Measurements from ENCODE around the gene KLHL3.

The KLHL3 gene

DNA sequence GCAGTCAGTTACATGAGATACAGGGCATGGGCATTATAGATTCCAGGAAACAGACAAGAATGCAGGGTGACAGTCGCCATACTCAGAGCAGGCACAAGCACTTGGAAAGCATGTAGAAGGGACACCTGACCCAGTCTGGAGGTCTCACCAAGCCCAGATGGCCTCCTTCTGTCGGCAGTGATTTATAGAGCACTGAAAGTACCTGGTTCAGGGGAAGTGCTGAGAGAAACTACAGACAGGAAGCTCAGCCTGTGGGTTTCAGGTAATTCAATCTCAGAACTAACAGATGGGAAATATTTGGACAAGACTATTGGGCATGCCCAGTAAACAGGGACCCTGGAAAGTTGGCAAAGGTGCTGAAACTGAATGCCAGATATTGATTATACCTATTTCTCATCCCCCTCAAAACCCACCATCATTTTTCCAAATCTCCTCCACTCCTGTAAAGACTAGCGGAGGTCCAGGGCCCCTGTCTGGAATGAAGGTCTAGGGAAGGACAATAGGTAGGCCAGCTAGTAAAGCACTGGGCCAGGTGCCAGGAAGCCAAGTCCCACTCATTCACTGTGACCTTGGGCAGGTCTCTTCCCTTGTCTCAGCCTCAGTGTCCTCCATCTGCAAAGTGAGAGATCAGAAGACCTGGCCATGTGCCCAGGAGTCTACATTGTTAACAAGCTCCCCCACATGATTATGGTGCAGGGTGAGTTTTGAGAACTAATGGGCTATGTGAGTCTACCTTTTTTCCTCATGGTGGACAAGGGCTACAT, 26.9 kb downstream of the KLHL3 start:
- DNase-seq (ENCODE audit: low spot score): no peak

- no peak for DNase-seq (ENCODE audit: low spot score)
Measured at GRCh38 chr5:137708062-137708461, 27.8 kb downstream of the KLHL3 start.

DNA sequence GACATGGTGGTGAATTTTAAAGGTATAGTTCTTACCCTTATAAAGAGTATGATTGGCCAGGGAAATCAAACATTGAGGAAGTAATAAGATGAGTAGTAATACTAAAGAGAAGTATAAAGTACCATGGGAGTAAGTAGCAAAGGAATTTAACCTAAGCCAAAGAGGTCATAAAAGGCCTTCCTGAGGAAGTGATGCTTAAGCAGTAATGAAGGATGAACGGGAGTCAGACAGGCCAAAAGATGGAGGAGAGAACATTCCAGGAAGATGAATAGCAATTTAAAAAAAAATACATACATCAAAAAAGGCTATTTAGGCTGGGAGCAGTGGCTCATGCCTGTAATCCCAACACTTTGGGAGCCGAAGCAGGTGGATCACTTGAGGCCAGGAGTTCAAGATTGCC, 29.0 kb downstream of the KLHL3 start:
- DNase-seq (ENCODE audit: low spot score): no peak

- DNase-seq (ENCODE audit: low spot score): no peak
Measured at GRCh38 chr5:137705106-137705505, 30.8 kb downstream of the KLHL3 start.

DNA sequence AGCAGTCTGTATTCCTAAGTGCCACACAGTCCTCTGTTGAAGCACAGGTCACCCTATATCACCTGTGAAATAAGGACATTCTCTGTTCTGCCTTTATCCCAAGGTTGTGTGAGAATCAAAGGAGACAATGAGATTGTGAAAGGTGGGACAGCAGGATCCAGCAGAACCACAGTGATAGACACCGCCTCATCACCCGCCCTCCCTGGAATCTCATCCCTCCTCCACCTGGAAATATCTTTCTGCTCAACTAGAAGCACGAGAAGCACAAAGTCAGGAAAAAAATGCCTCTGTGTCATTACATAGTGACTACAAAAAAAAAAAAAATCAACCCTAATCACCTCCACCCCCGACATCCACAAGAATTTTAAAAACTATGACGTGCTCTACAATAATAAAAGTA, 32.3 kb downstream of the KLHL3 start:
- DNase-seq (ENCODE audit: low spot score): no peak

DNA sequence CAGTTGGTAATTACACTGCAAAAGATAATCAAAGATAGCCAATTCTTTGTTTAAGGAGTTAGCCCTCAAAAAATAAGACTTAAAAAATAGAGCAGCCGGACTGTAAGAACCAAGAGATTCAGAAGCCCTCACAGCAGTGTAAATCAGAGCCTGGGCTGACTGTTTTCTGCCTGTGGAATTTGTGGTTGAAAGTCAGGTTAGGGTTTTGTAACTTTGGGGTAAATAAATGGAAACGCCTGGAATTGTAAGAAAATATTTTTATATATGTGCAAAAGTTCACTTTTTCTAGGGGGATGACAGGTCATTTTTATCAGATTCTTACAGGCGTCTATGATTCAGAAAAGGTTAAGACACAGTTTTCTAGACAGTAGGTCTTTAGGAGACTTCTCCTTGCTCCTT, 35.6 kb downstream of the KLHL3 start:
- DNase-seq (ENCODE audit: low spot score): no peak

GRCh38 chr5:137699336-137700281, 36.3 kb downstream of the KLHL3 start:
- no peak for DNase-seq (ENCODE audit: low spot score)

- no peak for DNase-seq (ENCODE audit: low spot score)
Measured at GRCh38 chr5:137696481-137696880, 39.4 kb downstream of the KLHL3 start.

DNA sequence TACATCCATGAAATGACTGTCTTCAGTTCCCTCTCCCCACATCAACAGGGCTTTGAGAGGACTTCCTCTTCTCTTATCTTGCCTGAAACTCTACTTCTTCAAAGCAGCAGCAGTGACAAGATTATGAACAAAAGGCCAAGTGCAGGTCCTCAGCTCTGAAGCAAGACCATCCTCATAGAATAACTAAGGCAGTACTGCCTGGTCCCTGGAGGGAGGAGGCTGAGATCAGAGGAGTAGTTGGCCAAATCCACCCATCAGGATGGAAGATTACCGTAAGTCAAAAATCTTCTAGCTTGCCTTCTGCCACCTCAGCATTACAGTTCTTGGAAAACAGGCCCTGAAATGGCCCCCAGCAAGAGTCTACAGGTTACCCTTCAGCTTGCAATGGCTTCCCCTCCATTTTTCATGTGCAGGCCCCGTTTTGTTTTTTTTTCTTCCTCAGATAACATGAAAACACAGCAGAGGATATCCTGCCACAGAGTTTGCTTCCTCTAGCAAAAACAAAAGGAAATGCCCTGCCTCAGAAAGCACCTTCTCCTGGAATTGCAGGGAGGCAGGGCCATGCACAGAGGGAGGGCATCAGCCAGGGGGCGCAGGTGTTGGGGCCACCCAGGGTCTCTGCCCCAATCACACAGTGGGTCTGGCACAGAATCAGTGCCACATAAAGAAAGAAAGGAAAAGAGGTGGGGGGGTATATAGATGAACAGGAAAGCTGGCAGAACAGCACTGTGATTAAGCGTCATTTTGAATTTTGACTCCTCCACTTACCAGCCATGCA, 40.0 kb downstream of the KLHL3 start:
- no peak for DNase-seq (ENCODE audit: low spot score)

GRCh38 chr5:137693951-137694721, 41.8 kb downstream of the KLHL3 start:
- no peak for DNase-seq (ENCODE audit: low spot score)

GRCh38 chr5:137693307-137693950, 42.5 kb downstream of the KLHL3 start:
- no peak for DNase-seq (ENCODE audit: low spot score)

DNA sequence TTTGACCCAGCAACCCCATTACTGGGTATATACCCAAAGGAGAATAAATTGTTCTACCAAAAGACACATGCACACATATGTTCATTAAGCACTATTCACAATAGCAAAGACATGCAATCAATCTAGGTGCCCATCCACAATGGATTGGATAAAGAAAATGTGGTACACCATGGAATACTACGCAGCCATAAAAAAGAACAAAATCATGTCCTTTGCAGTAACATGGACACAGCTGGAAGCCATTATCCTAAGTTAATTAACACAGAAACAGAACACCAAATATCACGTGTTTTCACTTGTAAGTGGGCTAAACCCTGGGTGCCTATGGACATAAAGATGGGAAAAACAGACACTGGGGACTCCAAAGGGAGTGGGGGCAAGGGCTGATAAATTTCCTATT, 46.6 kb downstream of the KLHL3 start:
- DNase-seq (ENCODE audit: low spot score): no peak

DNA sequence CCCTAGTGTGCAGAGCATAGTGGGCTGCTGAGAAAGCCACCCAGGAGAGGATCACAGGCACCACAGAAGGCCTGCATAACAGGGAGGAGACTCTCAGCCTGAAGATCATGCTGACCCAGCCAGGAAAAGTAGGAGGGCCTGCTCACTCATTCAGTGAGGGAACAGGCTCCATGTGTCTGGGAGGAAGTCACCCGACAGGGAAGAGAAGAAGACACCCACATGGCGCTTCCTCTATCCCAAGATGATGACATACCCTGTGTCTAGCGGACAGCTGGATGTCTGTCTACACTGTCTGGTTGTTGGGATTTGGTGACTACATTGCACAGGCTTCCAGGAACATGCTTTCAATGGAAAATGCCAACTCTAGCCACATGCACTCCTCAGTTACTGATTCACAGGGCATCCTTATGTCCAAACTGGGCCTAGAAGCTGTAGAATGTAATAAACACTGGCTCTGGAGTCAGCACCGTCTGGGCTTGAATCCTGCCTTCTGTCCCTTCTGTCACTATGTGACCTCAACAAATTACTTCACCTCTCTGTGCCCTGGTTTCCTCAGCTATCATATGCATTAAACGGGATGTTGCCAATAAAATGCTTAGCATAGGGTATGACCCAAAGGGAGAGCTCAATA, 47.6 kb downstream of the KLHL3 start:
- no peak for DNase-seq (ENCODE audit: low spot score)

DNA sequence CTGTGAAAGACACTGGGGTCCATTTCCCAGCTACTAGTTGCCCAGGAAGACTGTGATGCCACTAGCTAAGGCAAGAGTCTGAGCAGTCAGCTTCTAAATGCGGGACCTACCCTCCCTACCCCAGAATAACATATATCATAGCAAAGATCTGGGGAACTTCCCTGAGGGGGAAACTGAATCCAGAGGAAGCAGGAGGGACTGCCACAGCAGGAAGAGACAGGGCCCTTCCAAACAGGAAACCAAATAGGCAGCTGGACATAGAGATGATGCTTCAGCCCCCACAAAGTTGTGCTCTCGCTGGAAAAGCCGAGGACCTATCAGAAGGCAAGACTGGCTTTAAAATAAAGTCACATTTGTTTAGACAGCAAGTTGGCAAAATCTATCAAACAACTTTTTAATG, 51.1 kb downstream of the KLHL3 start:
- DNase-seq (ENCODE audit: low spot score): no peak

DNA sequence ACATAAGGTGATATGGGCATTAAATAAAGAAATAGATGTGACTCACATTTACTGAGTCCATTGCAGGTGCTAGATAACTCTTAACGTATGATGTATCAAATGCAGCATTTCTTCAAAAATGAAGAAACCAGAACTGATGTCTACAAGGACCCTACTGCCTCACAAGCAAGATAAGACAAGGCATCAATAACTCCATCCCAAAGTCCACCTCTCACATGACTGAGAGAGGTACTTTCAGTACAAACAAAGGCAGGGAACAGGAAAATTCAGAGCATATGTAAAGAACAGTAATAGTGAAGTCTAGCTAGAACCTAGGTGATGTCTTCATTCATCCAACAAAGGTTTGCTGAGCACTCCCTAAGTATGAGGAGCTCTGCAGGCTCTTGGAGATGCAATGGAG, 54.7 kb downstream of the KLHL3 start:
- no peak for DNase-seq (ENCODE audit: low spot score)

- DNase-seq (ENCODE audit: low spot score): no peak
Measured at GRCh38 chr5:137679910-137680309, 56.0 kb downstream of the KLHL3 start.

DNA sequence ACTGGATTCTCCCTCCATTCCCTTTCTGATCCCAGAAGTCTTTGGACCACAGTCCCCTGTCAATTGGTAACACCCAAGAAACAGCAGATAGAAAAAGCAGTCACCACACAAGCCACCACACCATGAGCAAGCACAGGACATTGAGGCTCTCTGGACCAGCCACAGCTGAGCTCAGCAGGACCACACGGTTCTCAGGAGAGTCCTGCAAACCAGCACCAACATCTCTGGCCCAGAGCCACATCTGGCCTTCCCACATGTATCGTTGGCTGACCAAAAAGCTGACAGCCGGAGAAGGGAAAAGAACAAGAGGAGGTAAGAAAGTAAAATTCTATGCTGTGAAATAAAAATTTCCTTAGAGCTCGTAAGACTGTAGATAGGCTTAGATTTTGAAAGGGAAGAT, 56.7 kb downstream of the KLHL3 start:
- no peak for DNase-seq (ENCODE audit: low spot score)

DNA sequence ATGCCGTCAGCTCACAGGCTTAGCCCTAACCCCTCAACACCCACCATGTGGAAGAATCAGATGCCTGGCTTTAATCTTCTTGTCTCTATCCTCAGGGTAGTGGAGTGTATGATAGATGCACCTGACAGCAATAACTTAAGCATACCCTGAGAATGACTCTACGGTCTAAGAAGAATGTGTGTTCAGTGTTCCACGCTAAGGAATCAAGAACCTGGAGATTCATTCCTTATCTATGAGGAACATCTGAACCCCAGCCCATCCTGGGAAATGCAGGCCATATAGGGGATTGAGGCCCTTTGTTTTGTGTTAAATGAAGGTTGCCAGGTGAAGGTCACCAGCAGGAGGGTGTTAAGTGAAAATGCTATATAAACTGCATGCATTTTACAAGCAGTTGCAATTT, 63.0 kb downstream of the KLHL3 start:
- no peak for DNase-seq (ENCODE audit: low spot score)

DNA sequence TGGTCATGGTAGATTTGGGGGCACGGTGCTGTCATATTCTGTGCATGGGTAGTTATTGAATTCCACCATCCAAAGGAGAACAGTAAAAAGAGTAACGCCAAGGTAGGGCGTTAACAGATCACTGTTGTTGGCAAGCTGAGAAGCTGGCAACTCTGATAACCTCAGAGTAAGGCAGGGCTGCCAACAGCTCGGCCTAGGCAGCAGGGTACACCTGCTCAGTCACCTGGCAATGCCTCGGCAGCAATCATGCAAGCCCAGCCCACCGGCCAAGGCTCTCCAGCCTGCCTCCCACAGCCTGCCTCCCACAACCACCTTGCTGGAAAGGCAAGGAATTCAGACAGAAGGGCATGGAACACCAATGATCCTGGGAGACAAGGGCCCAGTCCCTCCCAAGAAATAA, 63.9 kb downstream of the KLHL3 start:
- DNase-seq (ENCODE audit: low spot score): no peak

GRCh38 chr5:137669811-137670210, 66.1 kb downstream of the KLHL3 start:
- DNase-seq (ENCODE audit: low spot score): no peak

GRCh38 chr5:137668637-137669036, 67.3 kb downstream of the KLHL3 start:
- no peak for DNase-seq (ENCODE audit: low spot score)
